HG03025 (cell line): Measurements from ENCODE around the gene HSD17B11.
"Not testable (repeated sequence)": the region's sequence is repeated elsewhere in the genome, so short reads cannot be mapped to it uniquely, and the experiment has no call there.

Source experiments
- ATAC-seq: cut with Tn5 transposase; IDR thresholded peaks from one replicate; pipeline ENCODE4 v1.9.1; 2021; ENCODE audit warnings: mild to moderate bottlenecking, moderate library complexity; ENCODE audit not compliant: unreplicated experiment, low FRiP score

HSD17B11 gene

GRCh38 chr4:87311684-87312083, 79.3 kb downstream of the HSD17B11 start:
- ATAC-seq = no peak

GRCh38 chr4:87310691-87311335, 80.2 kb downstream of the HSD17B11 start:
- no peak for ATAC-seq

GRCh38 chr4:87309625-87310024, 81.4 kb downstream of the HSD17B11 start:
- no peak for ATAC-seq

- ATAC-seq = no peak
Observed at GRCh38 chr4:87306056-87306455, 84.9 kb downstream of the HSD17B11 start.

GRCh38 chr4:87305562-87305961, 85.4 kb downstream of the HSD17B11 start:
- no peak for ATAC-seq

GRCh38 chr4:87304745-87305432, 86.1 kb downstream of the HSD17B11 start:
- no peak for ATAC-seq

- no peak for ATAC-seq
Observed at GRCh38 chr4:87299898-87300297, 91.1 kb downstream of the HSD17B11 start.

- no peak for ATAC-seq
Observed at GRCh38 chr4:87298362-87298761, 92.6 kb downstream of the HSD17B11 start.

- ATAC-seq = not testable (repeated sequence)
Observed at GRCh38 chr4:87294911-87295310, 96.1 kb downstream of the HSD17B11 start.

- ATAC-seq = not testable (repeated sequence)
Observed at GRCh38 chr4:87293889-87294288, 97.1 kb downstream of the HSD17B11 start.

- no peak for ATAC-seq
Observed at GRCh38 chr4:87286970-87287369, 104.0 kb downstream of the HSD17B11 start.
